Measurements from ENCODE around the gene PLAAT1.

GRCh38 chr3:193240436-193240849 lies 579 bp upstream of the PLAAT1 start:
- no peak for TF ChIP-seq POLR2AphosphoS5 (IDR thresholded peaks at IDR 0.05; ENCODE audit: low read depth, low read length)
- no peak for TF ChIP-seq POLR2A (IDR thresholded peaks at IDR 0.05; ENCODE audit: low read depth, low read length)

Data from GM12892 (cell line).